IMR-90 (cell line): ENCODE results near the gene CHST8. TPM values are rescaled to one million over a fixed set of nuclear protein-coding genes. Genes with fewer than 3 reads are reported as not detected.

ENCODE experiments used
- ATAC-seq: fragments of 200-7000 bp; cut with Tn5 transposase; 2 replicates; pipeline ENCODE4 v1.9.1; 2020; ENCODE audit warnings: low read depth, mild to moderate bottlenecking, moderate library complexity
- BruUV-seq: library from RNA; stranded (reverse); fragments of 400-500 nt; replicated peaks from 2 replicates; lab custom pipeline; 2021; lab: Mats Ljungman, UMichigan
- CTCF ChIA-PET: fragments of 300-600 bp; formaldehyde crosslinking; extraction: SDS; loops from one replicate; lab custom pipeline; 2021; ENCODE audit warnings: antibody characterized with exemption; lab: Yijun Ruan, JAX
- POLR2A ChIA-PET: fragments of 300-600 bp; sonication (Branson Sonifier 250); formaldehyde crosslinking; loops from one replicate; lab custom pipeline; 2022; ENCODE audit warnings: antibody characterized with exemption; ENCODE audit not compliant: unreplicated experiment; lab: Charles Lee
- DNase-seq: peaks from one replicate; pipeline ENCODE4 v3.0.0; 2013
- H2AFZ ChIP-seq: replicated peaks from 2 replicates; pipeline ENCODE3; 2013; ENCODE audit warnings: low read length, mild to moderate bottlenecking; ENCODE audit not compliant: poor library complexity
- H2AK5ac ChIP-seq: 2 replicates; pipeline ENCODE4 v1.6.1; 2013; ENCODE audit warnings: low read depth, low read length, inconsistent platforms
- H2AK9ac ChIP-seq: replicated peaks from 2 replicates; pipeline ENCODE3; 2013; ENCODE audit warnings: mild to moderate bottlenecking, low read depth, low read length, moderate library complexity; ENCODE audit not compliant: poor library complexity
- H2BK120ac ChIP-seq: 2 replicates; pipeline ENCODE4 v1.6.1; 2013; ENCODE audit warnings: low read depth, low read length, inconsistent platforms
- H2BK15ac ChIP-seq: 3 replicates; pipeline ENCODE4 v1.6.1; 2013; ENCODE audit warnings: low read depth, low read length, inconsistent platforms
- H2BK20ac ChIP-seq: 2 replicates; pipeline ENCODE4 v1.6.1; 2013; ENCODE audit warnings: low read depth, mild to moderate bottlenecking, inconsistent platforms, low read length, moderate library complexity
- H2BK5ac ChIP-seq: 2 replicates; pipeline ENCODE4 v1.6.1; 2013; ENCODE audit warnings: mild to moderate bottlenecking, low read depth, low read length, inconsistent platforms; ENCODE audit not compliant: poor library complexity, severe bottlenecking
- H3K14ac ChIP-seq: replicated peaks from 2 replicates; pipeline ENCODE4 v1.6.1; 2013; ENCODE audit warnings: low read depth, low read length, inconsistent platforms
- H3K18ac ChIP-seq: 2 replicates; pipeline ENCODE4 v1.6.1; 2013; ENCODE audit warnings: low read depth, low read length, control low read depth
- H3K23ac ChIP-seq: 2 replicates; pipeline ENCODE4 v1.6.1; 2013; ENCODE audit warnings: low read depth, low read length, inconsistent platforms
- H3K27ac ChIP-seq: 2 replicates; pipeline ENCODE4 v1.5.1; 2013; ENCODE audit warnings: mild to moderate bottlenecking, control low read depth, low read length; ENCODE audit not compliant: insufficient read depth
- H3K27me3 ChIP-seq: 2 replicates; pipeline ENCODE4 v1.6.1; 2013; ENCODE audit warnings: low read length; ENCODE audit not compliant: control insufficient read depth, insufficient read depth
- H3K36me3 ChIP-seq: 2 replicates; pipeline ENCODE4 v1.6.1; 2013; ENCODE audit warnings: low read length, mixed read lengths; ENCODE audit not compliant: control insufficient read depth, insufficient read depth
- H3K4ac ChIP-seq: 2 replicates; pipeline ENCODE4 v1.6.1; 2013; ENCODE audit warnings: low read depth, low read length, inconsistent platforms
- H3K4me1 ChIP-seq: 2 replicates; pipeline ENCODE4 v1.6.1; 2013; ENCODE audit warnings: low read length, mixed read lengths; ENCODE audit not compliant: control insufficient read depth, insufficient read depth
- H3K4me2 ChIP-seq: 2 replicates; pipeline ENCODE4 v1.6.1; 2013; ENCODE audit warnings: low read depth, mild to moderate bottlenecking, control low read depth, low read length, moderate library complexity
- H3K4me3 ChIP-seq: 2 replicates; pipeline ENCODE4 v1.5.1; 2013; ENCODE audit warnings: low read depth, mild to moderate bottlenecking, control low read depth, low read length, moderate library complexity; ENCODE audit not compliant: insufficient read depth
- H3K56ac ChIP-seq: 2 replicates; pipeline ENCODE4 v1.6.1; 2013; ENCODE audit warnings: low read length, inconsistent platforms; ENCODE audit not compliant: insufficient read depth; ENCODE audit errors: extremely low read depth
- H3K79me1 ChIP-seq, 2 experiments: 2 replicates each; pipeline ENCODE4 v1.6.1; 2013; ENCODE audit warnings: low read length in 2 of 2, inconsistent platforms in 1 of 2, low read depth in 1 of 2
- H3K9ac ChIP-seq: 2 replicates; pipeline ENCODE4 v1.6.1; 2013; ENCODE audit warnings: low read depth, low read length, control low read depth
- H3K9me1 ChIP-seq: 2 replicates; pipeline ENCODE4 v1.6.1; 2013; ENCODE audit warnings: low read length, inconsistent platforms; ENCODE audit not compliant: insufficient read depth
- H3K9me3 ChIP-seq: 2 replicates; pipeline ENCODE4 v1.6.1; 2013; ENCODE audit warnings: low read length; ENCODE audit not compliant: control insufficient read depth, insufficient read depth
- H4K20me1 ChIP-seq: 2 replicates; pipeline ENCODE4 v1.6.1; 2013; ENCODE audit warnings: low read length, inconsistent platforms; ENCODE audit not compliant: insufficient read depth
- H4K5ac ChIP-seq: 2 replicates; pipeline ENCODE4 v1.6.1; 2013; ENCODE audit warnings: mild to moderate bottlenecking, low read depth, low read length, control low read depth
- H4K8ac ChIP-seq, 2 experiments: 2 replicates each; pipeline ENCODE4 v1.6.1; 2013; ENCODE audit warnings: low read depth in 2 of 2, low read length in 2 of 2, control low read depth in 1 of 2, inconsistent platforms in 1 of 2
- H4K91ac ChIP-seq: 2 replicates; pipeline ENCODE4 v1.6.1; 2013; ENCODE audit warnings: low read depth, low read length, inconsistent platforms; ENCODE audit not compliant: insufficient read depth
- BHLHE40 ChIP-seq: fragments of 150-350 bp; IDR thresholded peaks from 2 replicates; pipeline ENCODE4 v1.6.1; 2016; ENCODE audit warnings: mild to moderate bottlenecking, low read depth, low read length
- CEBPB ChIP-seq: IDR thresholded peaks from 2 replicates; pipeline ENCODE4 v1.6.1; 2012; ENCODE audit warnings: low read depth, low read length, improper control_type of control experiment
- CHD1 ChIP-seq: IDR thresholded peaks from 2 replicates; pipeline ENCODE4 v1.6.1; 2012; ENCODE audit warnings: low read depth, low read length, improper control_type of control experiment
- FOS ChIP-seq: fragments of 150-350 bp; IDR thresholded peaks from 2 replicates; pipeline ENCODE4 v1.6.1; 2016; ENCODE audit warnings: low read depth, low read length
- MAFK ChIP-seq: IDR thresholded peaks from 2 replicates; pipeline ENCODE4 v1.6.1; 2012; ENCODE audit warnings: low read depth, low read length, improper control_type of control experiment
- MAZ ChIP-seq: IDR thresholded peaks from 2 replicates; pipeline ENCODE4 v1.6.1; 2012; ENCODE audit warnings: low read depth, mild to moderate bottlenecking, low read length, improper control_type of control experiment, moderate library complexity, borderline replicate concordance
- NFE2L2 ChIP-seq: fragments of 150-350 bp; IDR thresholded peaks from 2 replicates; pipeline ENCODE4 v1.6.1; 2016; ENCODE audit warnings: low read depth, mild to moderate bottlenecking, low read length
- POLR2A ChIP-seq: IDR thresholded peaks from 2 replicates; pipeline ENCODE4 v1.6.1; 2012; ENCODE audit warnings: mild to moderate bottlenecking, low read depth, low read length
- RAD21 ChIP-seq: IDR thresholded peaks from 2 replicates; pipeline ENCODE4 v1.6.1; 2012; ENCODE audit warnings: low read length, improper control_type of control experiment
- RCOR1 ChIP-seq: IDR thresholded peaks from 2 replicates; pipeline ENCODE4 v1.6.1; 2012; ENCODE audit warnings: mild to moderate bottlenecking, low read length, improper control_type of control experiment; ENCODE audit not compliant: insufficient replicate concordance
- SMC3 ChIP-seq: fragments of 150-350 bp; IDR thresholded peaks from 2 replicates; pipeline ENCODE4 v1.6.1; 2016; ENCODE audit warnings: low read depth, mild to moderate bottlenecking, antibody characterized with exemption, low read length, moderate library complexity
- WGBS, 2 experiments: methylation state at CpG; one replicate each; pipeline versions ENCODE4 v1.1.5 to v1.1.7; 2013; ENCODE audit warnings: missing lambda C conversion rate in 2 of 2; ENCODE audit not compliant: insufficient read length in 1 of 2; ENCODE audit errors: extremely low coverage in 2 of 2; 5-methylcytosine and 5-hydroxymethylcytosine counted together
- dilution Hi-C: fragments of 300-500 bp; cut with HindIII; formaldehyde crosslinking; loops from one replicate; pipeline ENCODE4 v1.14.3; 2018; ENCODE audit warnings: low sequenced_read_pairs; ENCODE audit not compliant: unreplicated experiment
- in situ Hi-C: fragments of 300-500 bp; cut with MboI; formaldehyde crosslinking; loops from 3 replicates; pipeline ENCODE4 v1.14.3; 2019; ENCODE audit warnings: low sequenced_read_pairs, inconsistent platforms, mixed read lengths
- intact Hi-C: fragments of 100-400 bp; cut with micrococcal nuclease; formaldehyde crosslinking; loops from 2 replicates; pipeline ENCODE4 v1.10.0; 2022
- polyA plus RNA-seq, 3 experiments: library from polyadenylated mRNA; depleted of rRNA; stranded (reverse); fragments of >200 nt; gene quantifications; 2 replicates each; pipeline ENCODE4 v1.2.3, GENCODE V29; 2012; ENCODE audit warnings: low replicate concordance in 1 of 3
- total RNA-seq: library from RNA; depleted of rRNA; stranded (reverse); fragments of >200 nt; gene quantifications from 2 replicates; pipeline ENCODE4 v1.2.3, GENCODE V29; 2012
- TF ChIP-seq, protein P1 (sequence below): conservative IDR thresholded peaks from 2 replicates; pipeline ENCODE4 v1.5.1; 2012; ENCODE audit warnings: mild to moderate bottlenecking, low read depth, low read length, improper control_type of control experiment
- TF ChIP-seq, protein P2 (sequence below): fragments of 150-350 bp; IDR thresholded peaks from 2 replicates; pipeline ENCODE4 v1.6.1; 2017; ENCODE audit warnings: mild to moderate bottlenecking, antibody characterized with exemption, low read length, low read depth

CHST8 gene
- total and polyA plus RNA-seq, 2 of the 4 experiments (the other 2 are of a cell fraction), result not detected

GRCh38 chr19:33659835-33660234 is 38.1 kb downstream of the CHST8 start:
- WGBS, 2 experiments, result no CpG with 5 or more reads among the region's 5 CpGs
- CTCF ChIA-PET, result no interaction called here

More at GRCh38 chr19:33659835-33660234, 38.1 kb downstream of the CHST8 start:
- in situ Hi-C loops, result no loop called here
- intact Hi-C loops, result no loop called here
- POLR2A ChIA-PET, result no interaction called here
- Histone ChIP-seq H3K79me1 (no peaks in the 10 kb centered on the region), H2BK20ac (no peak overlapping the region), H2BK120ac (no peak overlapping the region), H3K27me3 (no peaks in the 10 kb centered on the region), H3K4me2 (no peak overlapping the region), H3K9me3 (no peaks in the 10 kb centered on the region), H3K4me3 (no peak overlapping the region), H3K4ac (no peak overlapping the region), H4K5ac (no peak overlapping the region), H2AK9ac (no peak overlapping the region), H3K4me1 (no peaks in the 10 kb centered on the region), H3K18ac (no peak overlapping the region), H2BK5ac (no peak overlapping the region), H4K8ac (no peak overlapping the region), H3K14ac (no peak overlapping the region), H3K23ac (no peak overlapping the region), H3K36me3 (no peaks in the 10 kb centered on the region), H4K91ac (no peak overlapping the region), H3K56ac (no peak overlapping the region), H2AFZ (no peak overlapping the region), H2BK15ac (no peak overlapping the region), H3K9me1 (no peaks in the 10 kb centered on the region), H3K9ac (no peak overlapping the region), H3K27ac (no peak overlapping the region), H4K20me1 (no peaks in the 10 kb centered on the region), H2AK5ac (no peak overlapping the region)
- TF ChIP-seq RCOR1 (no peak), MAZ (no peak), SMC3 (no peak), MAFK (no peak), NFE2L2 (no peak), FOS (no peak), RAD21 (no peak), BHLHE40 (no peak), CEBPB (no peak), POLR2A (no peak), CHD1 (no peak)
- TF ChIP-seq, protein P1, sequence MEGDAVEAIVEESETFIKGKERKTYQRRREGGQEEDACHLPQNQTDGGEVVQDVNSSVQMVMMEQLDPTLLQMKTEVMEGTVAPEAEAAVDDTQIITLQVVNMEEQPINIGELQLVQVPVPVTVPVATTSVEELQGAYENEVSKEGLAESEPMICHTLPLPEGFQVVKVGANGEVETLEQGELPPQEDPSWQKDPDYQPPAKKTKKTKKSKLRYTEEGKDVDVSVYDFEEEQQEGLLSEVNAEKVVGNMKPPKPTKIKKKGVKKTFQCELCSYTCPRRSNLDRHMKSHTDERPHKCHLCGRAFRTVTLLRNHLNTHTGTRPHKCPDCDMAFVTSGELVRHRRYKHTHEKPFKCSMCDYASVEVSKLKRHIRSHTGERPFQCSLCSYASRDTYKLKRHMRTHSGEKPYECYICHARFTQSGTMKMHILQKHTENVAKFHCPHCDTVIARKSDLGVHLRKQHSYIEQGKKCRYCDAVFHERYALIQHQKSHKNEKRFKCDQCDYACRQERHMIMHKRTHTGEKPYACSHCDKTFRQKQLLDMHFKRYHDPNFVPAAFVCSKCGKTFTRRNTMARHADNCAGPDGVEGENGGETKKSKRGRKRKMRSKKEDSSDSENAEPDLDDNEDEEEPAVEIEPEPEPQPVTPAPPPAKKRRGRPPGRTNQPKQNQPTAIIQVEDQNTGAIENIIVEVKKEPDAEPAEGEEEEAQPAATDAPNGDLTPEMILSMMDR, result no peak
- TF ChIP-seq, protein P2, sequence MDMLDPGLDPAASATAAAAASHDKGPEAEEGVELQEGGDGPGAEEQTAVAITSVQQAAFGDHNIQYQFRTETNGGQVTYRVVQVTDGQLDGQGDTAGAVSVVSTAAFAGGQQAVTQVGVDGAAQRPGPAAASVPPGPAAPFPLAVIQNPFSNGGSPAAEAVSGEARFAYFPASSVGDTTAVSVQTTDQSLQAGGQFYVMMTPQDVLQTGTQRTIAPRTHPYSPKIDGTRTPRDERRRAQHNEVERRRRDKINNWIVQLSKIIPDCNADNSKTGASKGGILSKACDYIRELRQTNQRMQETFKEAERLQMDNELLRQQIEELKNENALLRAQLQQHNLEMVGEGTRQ, result no peak
- DNase-seq (no peak), ATAC-seq (no peak)
- dilution Hi-C loops, result no loop called here
- no TSS peak for BruUV-seq
